ENCODE measurements around the gene BRPF1.
A peak's percentile ranks its signal among the peaks of the same experiment; 100 is the strongest.

Gene BRPF1

DNA sequence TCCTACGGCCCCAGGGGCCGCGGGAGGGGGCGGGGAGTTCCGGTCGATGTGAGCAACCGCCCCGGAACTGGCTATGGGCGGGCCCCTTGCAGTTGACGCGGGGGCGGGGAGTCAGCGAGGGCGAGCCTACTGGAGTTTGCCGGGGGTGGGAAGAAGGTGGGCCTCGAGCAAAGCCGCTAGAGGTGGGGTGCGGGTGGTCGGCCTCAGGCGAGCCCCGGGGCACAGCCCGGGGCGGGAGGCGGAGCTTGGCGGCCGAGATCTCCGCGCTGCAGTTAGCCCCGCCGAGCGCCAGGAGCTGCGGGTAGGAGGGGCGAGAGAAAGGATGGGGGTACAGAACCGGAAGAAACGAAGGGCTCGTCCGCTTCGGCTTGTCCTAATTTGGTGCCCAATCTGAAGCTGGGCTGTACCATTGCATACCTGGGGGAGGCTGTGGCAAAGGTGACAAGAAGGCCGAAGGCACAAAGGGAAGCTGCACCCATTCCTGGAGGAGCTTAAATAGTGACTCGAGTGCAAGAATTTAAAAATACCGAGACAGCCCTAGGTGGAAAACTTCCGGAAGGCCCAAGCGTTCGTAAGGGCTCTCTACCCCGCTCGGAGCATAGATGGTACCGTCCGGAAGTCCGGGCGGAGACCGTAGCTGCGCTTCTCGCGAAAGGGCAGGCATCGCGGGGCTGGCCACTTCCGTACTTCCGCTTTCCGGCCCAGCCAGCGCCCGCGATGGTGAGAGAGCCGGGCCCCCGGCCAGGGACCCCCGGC is 61.0 kb downstream of the BRPF1 start, which contains the start of the genes ARPC4 and TADA3:
TSS of gene ARPC4 (plus strand) at position 678 of the 756 bp plus-strand sequence. CDS start at position 718, 40 bp downstream.
TSS of gene TADA3 (minus strand) at position 69 of the 756 bp plus-strand sequence. CDS start 1,007 bp downstream, outside the sequence.
- TF ChIP-seq TAF1 (IDR thresholded peaks at IDR 0.05; ENCODE audit: borderline replicate concordance, insufficient read depth, low read length) (peak; percentile 64; the same call in 1 of the 2 replicates), POLR2AphosphoS5 (IDR thresholded peaks at IDR 0.05; ENCODE audit: low read depth, low read length) (peak; percentile 77), FOXP2 (optimal IDR thresholded peaks at IDR 0.05; ENCODE audit: borderline replicate concordance, extremely low read depth, extremely low read length, insufficient read depth) (peak; percentile 31)
- TF ChIP-seq, protein P1, sequence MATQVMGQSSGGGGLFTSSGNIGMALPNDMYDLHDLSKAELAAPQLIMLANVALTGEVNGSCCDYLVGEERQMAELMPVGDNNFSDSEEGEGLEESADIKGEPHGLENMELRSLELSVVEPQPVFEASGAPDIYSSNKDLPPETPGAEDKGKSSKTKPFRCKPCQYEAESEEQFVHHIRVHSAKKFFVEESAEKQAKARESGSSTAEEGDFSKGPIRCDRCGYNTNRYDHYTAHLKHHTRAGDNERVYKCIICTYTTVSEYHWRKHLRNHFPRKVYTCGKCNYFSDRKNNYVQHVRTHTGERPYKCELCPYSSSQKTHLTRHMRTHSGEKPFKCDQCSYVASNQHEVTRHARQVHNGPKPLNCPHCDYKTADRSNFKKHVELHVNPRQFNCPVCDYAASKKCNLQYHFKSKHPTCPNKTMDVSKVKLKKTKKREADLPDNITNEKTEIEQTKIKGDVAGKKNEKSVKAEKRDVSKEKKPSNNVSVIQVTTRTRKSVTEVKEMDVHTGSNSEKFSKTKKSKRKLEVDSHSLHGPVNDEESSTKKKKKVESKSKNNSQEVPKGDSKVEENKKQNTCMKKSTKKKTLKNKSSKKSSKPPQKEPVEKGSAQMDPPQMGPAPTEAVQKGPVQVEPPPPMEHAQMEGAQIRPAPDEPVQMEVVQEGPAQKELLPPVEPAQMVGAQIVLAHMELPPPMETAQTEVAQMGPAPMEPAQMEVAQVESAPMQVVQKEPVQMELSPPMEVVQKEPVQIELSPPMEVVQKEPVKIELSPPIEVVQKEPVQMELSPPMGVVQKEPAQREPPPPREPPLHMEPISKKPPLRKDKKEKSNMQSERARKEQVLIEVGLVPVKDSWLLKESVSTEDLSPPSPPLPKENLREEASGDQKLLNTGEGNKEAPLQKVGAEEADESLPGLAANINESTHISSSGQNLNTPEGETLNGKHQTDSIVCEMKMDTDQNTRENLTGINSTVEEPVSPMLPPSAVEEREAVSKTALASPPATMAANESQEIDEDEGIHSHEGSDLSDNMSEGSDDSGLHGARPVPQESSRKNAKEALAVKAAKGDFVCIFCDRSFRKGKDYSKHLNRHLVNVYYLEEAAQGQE (IDR thresholded peaks at IDR 0.05; ENCODE audit: insufficient read depth in 1 of 2, low read depth in 2 of 2, low read length in 2 of 2): no peak

DNA sequence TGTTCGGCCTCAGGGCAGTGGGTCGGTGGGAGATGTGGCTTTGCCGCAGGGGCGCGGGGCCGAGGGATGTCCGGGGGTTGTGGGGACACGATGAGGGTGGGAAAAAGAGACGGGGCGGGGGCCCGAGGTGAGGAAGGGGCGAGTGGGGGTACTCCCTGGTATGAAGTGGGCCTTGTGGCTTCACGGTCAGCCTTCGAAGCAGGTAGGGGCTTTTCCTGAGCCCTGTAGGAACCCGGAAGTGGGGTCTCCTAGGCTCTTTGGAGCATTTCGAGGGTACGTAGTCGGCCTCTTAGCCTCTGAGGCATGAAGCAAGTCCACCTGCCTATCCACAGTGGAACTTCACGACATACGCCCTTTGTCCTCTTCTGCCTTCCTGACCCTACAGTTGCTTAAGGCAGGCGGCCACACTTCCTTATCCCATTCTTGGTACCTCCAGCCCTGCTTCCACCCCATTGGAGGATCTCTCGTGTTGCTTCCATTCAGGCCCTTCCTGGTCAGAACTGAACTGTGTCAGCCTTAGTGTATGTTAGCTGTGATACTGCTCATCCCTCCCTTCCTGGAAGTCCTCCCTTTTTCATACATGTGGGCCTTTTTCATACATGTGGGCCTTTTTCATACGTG is 61.7 kb downstream of the BRPF1 start:
- TF ChIP-seq, protein P1 (IDR thresholded peaks at IDR 0.05; ENCODE audit: insufficient read depth in 1 of 2, low read depth in 2 of 2, low read length in 2 of 2): no peak
- TF ChIP-seq FOXP2 (optimal IDR thresholded peaks at IDR 0.05; ENCODE audit: borderline replicate concordance, extremely low read depth, extremely low read length, insufficient read depth) (no peak), TAF1 (IDR thresholded peaks at IDR 0.05; ENCODE audit: borderline replicate concordance, insufficient read depth, low read length) (no peak), POLR2AphosphoS5 (IDR thresholded peaks at IDR 0.05; ENCODE audit: low read depth, low read length) (no peak; the same call in 1 of the 2 replicates), SIN3A (IDR thresholded peaks at IDR 0.05; ENCODE audit: borderline replicate concordance, insufficient read depth, low read length) (no peak)

DNA sequence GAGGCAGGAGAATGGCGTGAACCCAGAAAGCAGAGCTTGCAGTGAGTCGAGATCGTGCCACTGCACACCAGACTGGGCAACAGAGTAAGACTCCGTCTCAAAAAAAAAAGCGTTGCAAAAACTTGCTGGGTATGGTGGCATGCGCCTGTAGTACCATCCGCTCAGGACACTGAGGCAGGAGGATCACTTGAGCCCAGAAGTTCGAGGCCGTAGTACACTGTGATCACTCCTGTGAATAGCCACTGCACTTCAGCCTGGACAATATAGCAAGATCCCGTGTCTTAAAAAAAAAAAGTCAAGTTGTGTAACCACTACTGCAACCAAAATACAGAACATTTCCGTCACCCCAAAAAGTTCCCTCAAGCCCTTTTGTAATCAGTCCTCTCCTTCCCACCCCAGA is 62.9 kb downstream of the BRPF1 start:
- TF ChIP-seq SIN3A (IDR thresholded peaks at IDR 0.05; ENCODE audit: borderline replicate concordance, insufficient read depth, low read length) (no peak), FOXP2 (optimal IDR thresholded peaks at IDR 0.05; ENCODE audit: borderline replicate concordance, extremely low read depth, extremely low read length, insufficient read depth) (no peak), POLR2AphosphoS5 (IDR thresholded peaks at IDR 0.05; ENCODE audit: low read depth, low read length) (no peak), TAF1 (IDR thresholded peaks at IDR 0.05; ENCODE audit: borderline replicate concordance, insufficient read depth, low read length) (no peak)
- TF ChIP-seq, protein P1 (IDR thresholded peaks at IDR 0.05; ENCODE audit: insufficient read depth in 1 of 2, low read depth in 2 of 2, low read length in 2 of 2): no peak

DNA sequence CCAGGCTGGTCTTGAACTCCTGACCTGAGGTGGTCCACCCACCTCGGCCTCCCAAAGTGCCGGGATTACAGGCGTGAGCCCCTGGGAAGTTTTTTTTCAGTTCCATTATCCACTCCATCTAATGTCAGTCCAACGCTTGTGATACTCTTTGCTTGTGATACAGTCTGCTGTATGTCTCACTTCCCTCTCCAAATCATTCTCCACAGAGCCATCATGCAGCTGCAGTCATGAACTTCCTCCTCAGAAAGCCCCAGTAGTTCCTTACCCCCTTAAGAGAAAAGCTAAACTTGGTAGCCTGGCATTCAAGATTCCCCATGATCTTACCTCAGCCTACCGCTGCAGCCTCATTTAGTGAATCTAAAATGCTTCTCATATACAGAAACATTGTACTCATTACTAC is 63.7 kb downstream of the BRPF1 start:
- no peak for TF ChIP-seq FOXP2 (optimal IDR thresholded peaks at IDR 0.05; ENCODE audit: borderline replicate concordance, extremely low read depth, extremely low read length, insufficient read depth)
- TF ChIP-seq, protein P1 (IDR thresholded peaks at IDR 0.05; ENCODE audit: insufficient read depth in 1 of 2, low read depth in 2 of 2, low read length in 2 of 2): no peak
- TF ChIP-seq SIN3A (IDR thresholded peaks at IDR 0.05; ENCODE audit: borderline replicate concordance, insufficient read depth, low read length): no peak
- TF ChIP-seq POLR2AphosphoS5 (IDR thresholded peaks at IDR 0.05; ENCODE audit: low read depth, low read length): no peak
- no peak for TF ChIP-seq TAF1 (IDR thresholded peaks at IDR 0.05; ENCODE audit: borderline replicate concordance, insufficient read depth, low read length)

Measured in PFSK-1 (cell line).